Liver (tissue), 9 donors: ENCODE measurements around the gene LIMS2. TPM values are rescaled to one million over a fixed set of nuclear protein-coding genes. Genes with fewer than 3 reads are reported as not detected.

Source experiments
- DNase-seq: peaks from one replicate; pipeline ENCODE4 v3.0.0-alpha.2; 2017; ENCODE audit warnings: low spot score
- H3K27ac ChIP-seq, 2 donors: one replicate each; pipeline ENCODE4 v1.7.0; 2013; ENCODE audit warnings: inconsistent platforms in 2 of 2, low read length in 2 of 2, control low read depth in 1 of 2, low read depth in 1 of 2, mild to moderate bottlenecking in 1 of 2
- H3K27me3 ChIP-seq, 4 donors: one replicate each; pipeline versions ENCODE4 v1.6.1 to v1.7.0; 2013; ENCODE audit warnings: low read length in 3 of 4, inconsistent platforms in 1 of 4, mild to moderate bottlenecking in 1 of 4, moderate library complexity in 1 of 4; ENCODE audit not compliant: control insufficient read depth in 4 of 4, insufficient read depth in 4 of 4
- H3K36me3 ChIP-seq, 4 donors: one replicate each; pipeline versions ENCODE4 v1.6.1 to v1.7.0; 2013; ENCODE audit warnings: low read length in 3 of 4, mild to moderate bottlenecking in 3 of 4, low read depth in 1 of 4, moderate library complexity in 1 of 4; ENCODE audit not compliant: control insufficient read depth in 4 of 4, insufficient read depth in 3 of 4
- H3K4me1 ChIP-seq, 4 donors: one replicate each; pipeline versions ENCODE4 v1.6.1 to v1.7.0; 2013; ENCODE audit warnings: low read length in 3 of 4, mild to moderate bottlenecking in 3 of 4, moderate library complexity in 1 of 4; ENCODE audit not compliant: control insufficient read depth in 4 of 4, insufficient read depth in 4 of 4
- H3K4me3 ChIP-seq, 3 donors: one replicate each; pipeline versions ENCODE4 v1.6.1 to v1.7.0; 2013; ENCODE audit warnings: low read length in 3 of 3, control low read depth in 1 of 3, low read depth in 1 of 3, mild to moderate bottlenecking in 1 of 3
- H3K9ac ChIP-seq, 2 donors: one replicate each; pipeline ENCODE4 v1.7.0; 2013; ENCODE audit warnings: low read length in 2 of 2, mild to moderate bottlenecking in 2 of 2, moderate library complexity in 2 of 2, control low read depth in 1 of 2, low read depth in 1 of 2
- H3K9me3 ChIP-seq, 4 donors: one replicate each; pipeline versions ENCODE4 v1.6.1 to v1.7.0; 2013; ENCODE audit warnings: low read length in 3 of 4; ENCODE audit not compliant: control insufficient read depth in 4 of 4
- EGR1 ChIP-seq, 2 donors: IDR thresholded peaks; 2 replicates each; pipeline ENCODE4 v1.6.1; 2016 to 2018; ENCODE audit warnings: antibody characterized with exemption in 2 of 2, low read depth in 2 of 2
- FOXA1 ChIP-seq: IDR thresholded peaks from 2 replicates; pipeline ENCODE4 v1.6.1; 2016; ENCODE audit warnings: antibody characterized with exemption
- FOXA2 ChIP-seq: IDR thresholded peaks from 2 replicates; pipeline ENCODE4 v1.6.1; 2016; ENCODE audit warnings: antibody characterized with exemption
- GABPA ChIP-seq, 2 donors: IDR thresholded peaks in 1 of 2; conservative IDR thresholded peaks in 1 of 2; 2 replicates each; pipeline ENCODE4 v1.6.1; 2016; ENCODE audit warnings: antibody characterized with exemption in 2 of 2, mild to moderate bottlenecking in 1 of 2, moderate library complexity in 1 of 2
- HNF4A ChIP-seq, 2 donors: conservative IDR thresholded peaks; 2 replicates each; pipeline ENCODE4 v1.6.1; 2016; ENCODE audit warnings: antibody characterized with exemption in 2 of 2, mild to moderate bottlenecking in 2 of 2
- HNF4G ChIP-seq: IDR thresholded peaks from 2 replicates; pipeline ENCODE4 v1.6.1; 2016; ENCODE audit warnings: antibody characterized with exemption
- NR2F2 ChIP-seq: IDR thresholded peaks from 2 replicates; pipeline ENCODE4 v1.6.1; 2016; ENCODE audit warnings: antibody characterized with exemption
- RAD21 ChIP-seq, 2 donors: IDR thresholded peaks; 2 replicates each; pipeline ENCODE4 v1.6.1; 2016; ENCODE audit warnings: antibody characterized with exemption in 2 of 2, mild to moderate bottlenecking in 2 of 2
- RXRA ChIP-seq, 2 donors: IDR thresholded peaks; 2 replicates each; pipeline ENCODE4 v1.6.1; 2017 to 2018; ENCODE audit warnings: antibody characterized with exemption in 2 of 2, mild to moderate bottlenecking in 1 of 2
- TAF1 ChIP-seq: conservative IDR thresholded peaks from 2 replicates; pipeline ENCODE4 v1.6.1; 2016; ENCODE audit warnings: antibody characterized with exemption, mild to moderate bottlenecking
- YY1 ChIP-seq: IDR thresholded peaks from 2 replicates; pipeline ENCODE4 v1.6.1; 2016; ENCODE audit warnings: antibody characterized with exemption, mild to moderate bottlenecking
- WGBS: extraction: QIAGEN DNeasy Blood & Tissue Kit; methylation state at CpG from one replicate; pipeline ENCODE4 v1.1.7; 2013; 5-methylcytosine and 5-hydroxymethylcytosine counted together
- polyA plus RNA-seq, 2 donors: library from polyadenylated mRNA; stranded (reverse) in 1 of 2; unstranded in 1 of 2; fragments of 200-250 nt in 1 of 2; fragments of >200 nt in 1 of 2; fragmentation: Nextera tagmentation in 1 of 2; extraction: Ambion mirVana in 1 of 2; gene quantifications; one replicate each; pipeline versions ENCODE4 v1.2.1 to v1.2.3, GENCODE V29; 2013 to 2015
- total RNA-seq, 2 donors: library from RNA; depleted of rRNA; stranded (reverse); fragments of >200 nt; gene quantifications; one replicate each; pipeline ENCODE4 v1.2.3, GENCODE V29; 2014
- TF ChIP-seq, protein P1 (sequence below): fragments of 150-350 bp; IDR thresholded peaks from 2 replicates; pipeline ENCODE4 v1.5.1; 2017; ENCODE audit warnings: improper control_type of control experiment, low read depth, low read length; ENCODE audit not compliant: missing input control
- TF ChIP-seq, protein P2 (sequence below): IDR thresholded peaks from 2 replicates; pipeline ENCODE4 v1.6.1; 2016; ENCODE audit warnings: antibody characterized with exemption, mild to moderate bottlenecking
- TF ChIP-seq, protein P3 (sequence below): IDR thresholded peaks from 2 replicates; pipeline ENCODE4 v1.6.1; 2016; ENCODE audit warnings: antibody characterized with exemption
- TF ChIP-seq, protein P4 (sequence below): IDR thresholded peaks from 2 replicates; pipeline ENCODE4 v1.6.1; 2016; ENCODE audit warnings: antibody characterized with exemption
- TF ChIP-seq, protein P5 (sequence below): IDR thresholded peaks from 2 replicates; pipeline ENCODE4 v1.6.1; 2016; ENCODE audit warnings: antibody characterized with exemption
- donor health status: healthy.
- donor health status: healthy.
- donor health status: healthy.
- donor health status: healthy.
- donor health status: healthy.

Gene LIMS2
- total and polyA plus RNA-seq, 4 donors: 1.4 to 17.9 (median 16.1) TPM

DNA sequence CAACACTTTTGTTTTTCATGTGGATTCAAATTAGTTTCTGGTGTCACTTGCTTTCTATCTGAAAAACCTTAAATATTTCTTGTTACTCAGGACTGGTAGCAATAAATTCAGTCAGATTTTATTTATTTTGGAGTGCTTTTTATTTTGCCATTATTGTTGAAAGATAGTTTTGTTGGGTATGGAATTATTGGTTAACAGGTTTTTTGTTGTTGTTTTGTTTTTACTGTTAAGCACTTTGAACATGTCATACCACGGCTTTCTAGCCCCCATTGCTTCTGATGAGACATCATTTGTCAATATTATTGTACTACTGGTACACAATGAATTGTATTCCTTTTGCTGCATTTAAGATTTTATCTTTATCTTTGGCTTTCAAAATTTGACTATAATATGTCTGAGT, 13.1 kb upstream of the LIMS2 start:
- Histone ChIP-seq H3K4me3 (no peak overlapping the region), H3K27me3 (no peaks in the 10 kb centered on the region), H3K4me1 (no peaks in the 10 kb centered on the region), H3K9me3 (peaks cover 0 to 3% (median 0%) of the 10 kb centered on the region in 4 donors), H3K27ac (no peak overlapping the region), H3K36me3 (no peaks in the 10 kb centered on the region), H3K9ac (no peak overlapping the region)
- 70% methylated on average over 1 of the region's 1 CpG for WGBS
- DNase-seq: no peak
- TF ChIP-seq, protein P1, sequence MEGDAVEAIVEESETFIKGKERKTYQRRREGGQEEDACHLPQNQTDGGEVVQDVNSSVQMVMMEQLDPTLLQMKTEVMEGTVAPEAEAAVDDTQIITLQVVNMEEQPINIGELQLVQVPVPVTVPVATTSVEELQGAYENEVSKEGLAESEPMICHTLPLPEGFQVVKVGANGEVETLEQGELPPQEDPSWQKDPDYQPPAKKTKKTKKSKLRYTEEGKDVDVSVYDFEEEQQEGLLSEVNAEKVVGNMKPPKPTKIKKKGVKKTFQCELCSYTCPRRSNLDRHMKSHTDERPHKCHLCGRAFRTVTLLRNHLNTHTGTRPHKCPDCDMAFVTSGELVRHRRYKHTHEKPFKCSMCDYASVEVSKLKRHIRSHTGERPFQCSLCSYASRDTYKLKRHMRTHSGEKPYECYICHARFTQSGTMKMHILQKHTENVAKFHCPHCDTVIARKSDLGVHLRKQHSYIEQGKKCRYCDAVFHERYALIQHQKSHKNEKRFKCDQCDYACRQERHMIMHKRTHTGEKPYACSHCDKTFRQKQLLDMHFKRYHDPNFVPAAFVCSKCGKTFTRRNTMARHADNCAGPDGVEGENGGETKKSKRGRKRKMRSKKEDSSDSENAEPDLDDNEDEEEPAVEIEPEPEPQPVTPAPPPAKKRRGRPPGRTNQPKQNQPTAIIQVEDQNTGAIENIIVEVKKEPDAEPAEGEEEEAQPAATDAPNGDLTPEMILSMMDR: no peak
- no peak for TF ChIP-seq RAD21 (IDR thresholded peaks at IDR 0.05)
- no peak for TF ChIP-seq RXRA (IDR thresholded peaks at IDR 0.05)
- no peak for TF ChIP-seq HNF4G
- no peak for TF ChIP-seq NR2F2
- TF ChIP-seq, protein P2, sequence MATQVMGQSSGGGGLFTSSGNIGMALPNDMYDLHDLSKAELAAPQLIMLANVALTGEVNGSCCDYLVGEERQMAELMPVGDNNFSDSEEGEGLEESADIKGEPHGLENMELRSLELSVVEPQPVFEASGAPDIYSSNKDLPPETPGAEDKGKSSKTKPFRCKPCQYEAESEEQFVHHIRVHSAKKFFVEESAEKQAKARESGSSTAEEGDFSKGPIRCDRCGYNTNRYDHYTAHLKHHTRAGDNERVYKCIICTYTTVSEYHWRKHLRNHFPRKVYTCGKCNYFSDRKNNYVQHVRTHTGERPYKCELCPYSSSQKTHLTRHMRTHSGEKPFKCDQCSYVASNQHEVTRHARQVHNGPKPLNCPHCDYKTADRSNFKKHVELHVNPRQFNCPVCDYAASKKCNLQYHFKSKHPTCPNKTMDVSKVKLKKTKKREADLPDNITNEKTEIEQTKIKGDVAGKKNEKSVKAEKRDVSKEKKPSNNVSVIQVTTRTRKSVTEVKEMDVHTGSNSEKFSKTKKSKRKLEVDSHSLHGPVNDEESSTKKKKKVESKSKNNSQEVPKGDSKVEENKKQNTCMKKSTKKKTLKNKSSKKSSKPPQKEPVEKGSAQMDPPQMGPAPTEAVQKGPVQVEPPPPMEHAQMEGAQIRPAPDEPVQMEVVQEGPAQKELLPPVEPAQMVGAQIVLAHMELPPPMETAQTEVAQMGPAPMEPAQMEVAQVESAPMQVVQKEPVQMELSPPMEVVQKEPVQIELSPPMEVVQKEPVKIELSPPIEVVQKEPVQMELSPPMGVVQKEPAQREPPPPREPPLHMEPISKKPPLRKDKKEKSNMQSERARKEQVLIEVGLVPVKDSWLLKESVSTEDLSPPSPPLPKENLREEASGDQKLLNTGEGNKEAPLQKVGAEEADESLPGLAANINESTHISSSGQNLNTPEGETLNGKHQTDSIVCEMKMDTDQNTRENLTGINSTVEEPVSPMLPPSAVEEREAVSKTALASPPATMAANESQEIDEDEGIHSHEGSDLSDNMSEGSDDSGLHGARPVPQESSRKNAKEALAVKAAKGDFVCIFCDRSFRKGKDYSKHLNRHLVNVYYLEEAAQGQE: no peak
- no peak for TF ChIP-seq FOXA1

DNA sequence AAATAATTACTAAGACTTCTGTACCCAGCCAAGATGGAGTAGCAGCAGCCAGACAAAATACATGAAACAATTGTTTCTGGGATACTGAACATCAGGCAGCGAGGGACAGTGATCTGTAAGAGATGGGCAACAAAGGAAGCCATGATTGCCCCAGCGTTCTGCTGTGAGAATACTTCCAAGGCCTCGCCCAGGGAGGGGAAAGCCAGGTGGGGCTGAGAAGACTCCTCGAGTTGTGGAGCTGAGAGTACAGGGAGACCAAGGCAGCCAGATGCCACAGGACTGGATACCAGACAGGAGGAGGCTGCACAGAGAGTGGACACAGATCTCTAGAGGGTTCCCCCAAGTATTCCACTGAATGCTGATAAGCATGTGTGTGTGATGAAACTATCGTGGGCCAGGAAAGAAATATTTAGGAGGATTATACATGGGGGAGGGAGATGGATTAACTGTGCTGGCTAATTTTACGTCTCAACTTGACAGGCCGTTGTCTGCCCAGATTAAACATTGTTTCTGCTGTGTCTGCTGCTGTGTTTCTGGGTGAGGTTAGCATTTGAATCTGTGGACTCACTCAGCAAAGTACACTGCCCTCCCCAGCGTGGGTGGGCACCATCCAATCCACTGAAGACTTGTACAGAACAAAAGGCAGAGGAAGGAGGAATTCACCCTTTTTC, 10.2 kb upstream of the LIMS2 start:
- Histone ChIP-seq H3K36me3 (no peaks in the 10 kb centered on the region), H3K27ac (no peak overlapping the region), H3K4me1 (no peaks in the 10 kb centered on the region), H3K27me3 (no peaks in the 10 kb centered on the region), H3K9ac (no peak overlapping the region), H3K9me3 (peaks cover 0 to 3% (median 0%) of the 10 kb centered on the region in 4 donors), H3K4me3 (no peak overlapping the region)
- WGBS: 80% methylated on average over 8 of the region's 8 CpGs
- DNase-seq: no peak
- TF ChIP-seq EGR1 (IDR thresholded peaks at IDR 0.05; ENCODE audit: low read depth in 2 of 2) (no peak), RXRA (IDR thresholded peaks at IDR 0.05) (no peak), YY1 (no peak), FOXA1 (no peak), GABPA (IDR thresholded peaks at IDR 0.05 in 1 of 2, conservative IDR thresholded peaks at IDR 0.05 in 1 of 2) (no peak), HNF4A (conservative IDR thresholded peaks at IDR 0.05) (no peak), RAD21 (IDR thresholded peaks at IDR 0.05) (no peak), TAF1 (no peak), FOXA2 (no peak), NR2F2 (no peak)
- TF ChIP-seq, protein P3, sequence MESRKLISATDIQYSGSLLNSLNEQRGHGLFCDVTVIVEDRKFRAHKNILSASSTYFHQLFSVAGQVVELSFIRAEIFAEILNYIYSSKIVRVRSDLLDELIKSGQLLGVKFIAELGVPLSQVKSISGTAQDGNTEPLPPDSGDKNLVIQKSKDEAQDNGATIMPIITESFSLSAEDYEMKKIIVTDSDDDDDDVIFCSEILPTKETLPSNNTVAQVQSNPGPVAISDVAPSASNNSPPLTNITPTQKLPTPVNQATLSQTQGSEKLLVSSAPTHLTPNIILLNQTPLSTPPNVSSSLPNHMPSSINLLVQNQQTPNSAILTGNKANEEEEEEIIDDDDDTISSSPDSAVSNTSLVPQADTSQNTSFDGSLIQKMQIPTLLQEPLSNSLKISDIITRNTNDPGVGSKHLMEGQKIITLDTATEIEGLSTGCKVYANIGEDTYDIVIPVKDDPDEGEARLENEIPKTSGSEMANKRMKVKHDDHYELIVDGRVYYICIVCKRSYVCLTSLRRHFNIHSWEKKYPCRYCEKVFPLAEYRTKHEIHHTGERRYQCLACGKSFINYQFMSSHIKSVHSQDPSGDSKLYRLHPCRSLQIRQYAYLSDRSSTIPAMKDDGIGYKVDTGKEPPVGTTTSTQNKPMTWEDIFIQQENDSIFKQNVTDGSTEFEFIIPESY: no peak
- TF ChIP-seq, protein P2: no peak
- TF ChIP-seq, protein P4, sequence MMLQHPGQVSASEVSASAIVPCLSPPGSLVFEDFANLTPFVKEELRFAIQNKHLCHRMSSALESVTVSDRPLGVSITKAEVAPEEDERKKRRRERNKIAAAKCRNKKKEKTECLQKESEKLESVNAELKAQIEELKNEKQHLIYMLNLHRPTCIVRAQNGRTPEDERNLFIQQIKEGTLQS: no peak
- TF ChIP-seq, protein P5, sequence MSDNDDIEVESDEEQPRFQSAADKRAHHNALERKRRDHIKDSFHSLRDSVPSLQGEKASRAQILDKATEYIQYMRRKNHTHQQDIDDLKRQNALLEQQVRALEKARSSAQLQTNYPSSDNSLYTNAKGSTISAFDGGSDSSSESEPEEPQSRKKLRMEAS: no peak
- TF ChIP-seq, protein P1: no peak
